OCI-LY1 (cell line): Measurements from ENCODE around the gene LCOR.

Source experiments
- EZH2 ChIP-seq: fragments of 200-600 bp; sonication (generic), shearing (Covaris generic); IDR thresholded peaks from 2 replicates; pipeline ENCODE4 v1.8.0; 2017; ENCODE audit warnings: borderline replicate concordance, mixed run types, mild to moderate bottlenecking, antibody characterized with exemption, low read length, moderate library complexity, mixed read lengths
- TF ChIP-seq, protein P1 (sequence below): fragments of 200-600 bp; sonication (generic), shearing (Covaris generic); IDR thresholded peaks from 2 replicates; pipeline ENCODE4 v1.5.1; 2017; ENCODE audit warnings: mild to moderate bottlenecking, antibody characterized with exemption, low read length, moderate library complexity, mixed read lengths

DNA sequence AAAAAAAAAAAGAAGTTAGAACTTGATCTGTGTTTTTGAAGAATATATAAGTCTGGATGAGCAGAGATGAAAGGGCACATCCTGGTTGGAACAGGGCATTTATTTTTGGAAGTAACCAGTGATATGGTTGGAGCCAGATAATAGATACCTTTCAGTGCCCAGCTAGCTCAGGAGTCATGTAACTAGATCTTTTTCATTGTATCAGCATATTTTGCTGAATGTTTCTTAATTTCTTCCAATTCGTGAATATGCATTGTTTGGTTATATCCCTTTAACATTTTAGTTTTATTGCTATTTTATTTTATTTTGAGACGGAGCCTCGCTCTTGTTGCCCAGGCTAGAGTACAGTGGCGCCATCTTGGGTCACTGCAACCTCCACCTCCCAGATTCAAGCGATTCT is 81.8 kb downstream of the LCOR start:
- TF ChIP-seq, protein P1, sequence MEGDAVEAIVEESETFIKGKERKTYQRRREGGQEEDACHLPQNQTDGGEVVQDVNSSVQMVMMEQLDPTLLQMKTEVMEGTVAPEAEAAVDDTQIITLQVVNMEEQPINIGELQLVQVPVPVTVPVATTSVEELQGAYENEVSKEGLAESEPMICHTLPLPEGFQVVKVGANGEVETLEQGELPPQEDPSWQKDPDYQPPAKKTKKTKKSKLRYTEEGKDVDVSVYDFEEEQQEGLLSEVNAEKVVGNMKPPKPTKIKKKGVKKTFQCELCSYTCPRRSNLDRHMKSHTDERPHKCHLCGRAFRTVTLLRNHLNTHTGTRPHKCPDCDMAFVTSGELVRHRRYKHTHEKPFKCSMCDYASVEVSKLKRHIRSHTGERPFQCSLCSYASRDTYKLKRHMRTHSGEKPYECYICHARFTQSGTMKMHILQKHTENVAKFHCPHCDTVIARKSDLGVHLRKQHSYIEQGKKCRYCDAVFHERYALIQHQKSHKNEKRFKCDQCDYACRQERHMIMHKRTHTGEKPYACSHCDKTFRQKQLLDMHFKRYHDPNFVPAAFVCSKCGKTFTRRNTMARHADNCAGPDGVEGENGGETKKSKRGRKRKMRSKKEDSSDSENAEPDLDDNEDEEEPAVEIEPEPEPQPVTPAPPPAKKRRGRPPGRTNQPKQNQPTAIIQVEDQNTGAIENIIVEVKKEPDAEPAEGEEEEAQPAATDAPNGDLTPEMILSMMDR, result no peak
- TF ChIP-seq EZH2, result no peak
